HepG2 (cell line): Measurements from ENCODE around the gene AP1AR. TPM values are rescaled to one million over a fixed set of nuclear protein-coding genes. Genes with fewer than 3 reads are reported as not detected.

Experiments used
- ATRX ChIP-seq: sonication (generic); formaldehyde crosslinking; IDR thresholded peaks from 2 replicates; pipeline ENCODE4 v1.4.0; 2020; ENCODE audit warnings: missing genetic modification reagents, borderline replicate concordance
- DMAP1 ChIP-seq: IDR thresholded peaks from 2 replicates; pipeline ENCODE4 v1.6.1; 2016
- HNF1B ChIP-seq: sonication (generic); formaldehyde crosslinking; IDR thresholded peaks from 2 replicates; pipeline ENCODE4 v1.5.1; 2020; ENCODE audit warnings: mild to moderate bottlenecking, moderate library complexity, missing genetic modification reagents
- PRPF4 ChIP-seq: fragments of 200-400 bp; formaldehyde crosslinking; IDR thresholded peaks from 2 replicates; pipeline ENCODE4 v1.6.1; 2016; ENCODE audit warnings: low read length, low read depth; ENCODE audit not compliant: poor library complexity, severe bottlenecking
- ZNF337 ChIP-seq: sonication (generic); formaldehyde crosslinking; IDR thresholded peaks from 2 replicates; pipeline ENCODE4 v1.5.1; 2020; ENCODE audit warnings: missing genetic modification reagents, low read depth, mild to moderate bottlenecking, borderline replicate concordance
- ZNF468 ChIP-seq: sonication (generic); formaldehyde crosslinking; IDR thresholded peaks from 2 replicates; pipeline ENCODE4 v1.8.0; 2022; ENCODE audit warnings: mild to moderate bottlenecking, moderate library complexity, missing genetic modification reagents
- ZNF484 ChIP-seq: sonication (generic); formaldehyde crosslinking; IDR thresholded peaks from 2 replicates; pipeline ENCODE4 v1.5.1; 2020; ENCODE audit warnings: mild to moderate bottlenecking, low read depth, missing genetic modification reagents, borderline replicate concordance
- ZNF512B ChIP-seq: sonication (generic); formaldehyde crosslinking; IDR thresholded peaks from 2 replicates; pipeline ENCODE4 v1.5.1; 2020; ENCODE audit warnings: missing genetic modification reagents, mild to moderate bottlenecking, borderline replicate concordance
- ZNF761 ChIP-seq: sonication (generic); formaldehyde crosslinking; conservative IDR thresholded peaks from 2 replicates; pipeline ENCODE4 v1.4.0; 2020; ENCODE audit warnings: mild to moderate bottlenecking, missing genetic modification reagents
- ZNF780A ChIP-seq: sonication (generic); formaldehyde crosslinking; IDR thresholded peaks from 2 replicates; pipeline ENCODE4 v1.8.0; 2022; ENCODE audit warnings: mild to moderate bottlenecking, missing genetic modification reagents, moderate library complexity
- ZSCAN25 ChIP-seq: sonication (generic); formaldehyde crosslinking; IDR thresholded peaks from 2 replicates; pipeline ENCODE4 v1.8.0; 2022; ENCODE audit warnings: mild to moderate bottlenecking, missing genetic modification reagents
- polyA plus RNA-seq, 8 experiments: library from polyadenylated mRNA; depleted of rRNA in 3 of 8; stranded (reverse) in 7 of 8; unstranded in 1 of 8; fragments of >200 nt; fragmentation: Illumina TruSeq in 4 of 8; extraction: Trizol in 4 of 8; gene quantifications; 2 replicates each; pipeline versions ENCODE4 v1.2.1 to v1.2.3, GENCODE V29; 2011 to 2016; ENCODE audit warnings: low read depth in 4 of 8, missing spikeins in 1 of 8, mixed read lengths in 1 of 8; ENCODE audit not compliant: insufficient read depth in 1 of 8
- total RNA-seq, 5 experiments: library from RNA; depleted of rRNA; stranded (reverse); fragments of >200 nt; fragmentation: Illumina TruSeq; extraction: Trizol; gene quantifications; 2 replicates each; pipeline ENCODE4 v1.2.3, GENCODE V29; 2016; ENCODE audit warnings: low read depth in 1 of 5
- TF ChIP-seq, protein P1 (sequence below): sonication (generic); formaldehyde crosslinking; IDR thresholded peaks from 2 replicates; pipeline ENCODE4 v1.4.0; 2020; ENCODE audit warnings: low read depth, mild to moderate bottlenecking, missing genetic modification reagents
- TF ChIP-seq, protein P2 (sequence below): sonication (generic); formaldehyde crosslinking; IDR thresholded peaks from 2 replicates; pipeline ENCODE4 v1.8.0; 2022; ENCODE audit warnings: mild to moderate bottlenecking, missing genetic modification reagents
- TF ChIP-seq, protein P3 (sequence below): sonication (generic); formaldehyde crosslinking; IDR thresholded peaks from 2 replicates; pipeline ENCODE4 v1.5.0; 2020; ENCODE audit warnings: mild to moderate bottlenecking, missing genetic modification reagents, borderline replicate concordance

The AP1AR gene
- total and polyA plus RNA-seq, 2 of the 13 experiments (the other 11 are each of a cell fraction or from before 2014, with no cell fraction given): 24.9 to 39.9 TPM

DNA sequence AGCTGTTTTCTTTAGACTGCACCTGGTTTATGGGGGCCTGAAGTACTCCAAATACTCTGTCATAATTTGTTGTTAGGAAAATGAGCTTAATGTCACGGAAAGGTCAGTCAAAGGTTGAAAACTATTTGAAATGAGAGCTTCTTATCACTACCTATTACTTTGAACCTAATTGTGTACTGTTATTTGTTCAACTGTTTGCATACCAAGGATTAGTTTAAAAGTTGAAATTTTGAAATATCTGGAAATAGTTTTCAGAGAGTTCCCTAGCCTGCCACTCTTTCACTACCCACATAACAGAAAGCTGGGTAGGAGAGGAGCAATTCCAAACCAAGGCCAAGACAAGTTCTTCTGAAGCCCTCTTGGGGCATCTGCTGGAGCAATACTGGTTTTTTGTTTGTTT is 28.0 kb upstream of the AP1AR start (continued):
- TF ChIP-seq ZNF484 (CRISPR knock-in tag) (no peak), ZNF512B (CRISPR knock-in tag) (no peak), ATRX (CRISPR knock-in tag) (no peak), DMAP1 (CRISPR knock-in tag) (no peak), ZNF780A (CRISPR knock-in tag) (no peak), ZSCAN25 (CRISPR knock-in tag) (no peak), ZNF337 (CRISPR knock-in tag) (no peak), HNF1B (CRISPR knock-in tag) (no peak), PRPF4 (no peak), ZNF468 (CRISPR knock-in tag) (no peak), ZNF761 (CRISPR knock-in tag) (no peak)
- TF ChIP-seq, protein P1, sequence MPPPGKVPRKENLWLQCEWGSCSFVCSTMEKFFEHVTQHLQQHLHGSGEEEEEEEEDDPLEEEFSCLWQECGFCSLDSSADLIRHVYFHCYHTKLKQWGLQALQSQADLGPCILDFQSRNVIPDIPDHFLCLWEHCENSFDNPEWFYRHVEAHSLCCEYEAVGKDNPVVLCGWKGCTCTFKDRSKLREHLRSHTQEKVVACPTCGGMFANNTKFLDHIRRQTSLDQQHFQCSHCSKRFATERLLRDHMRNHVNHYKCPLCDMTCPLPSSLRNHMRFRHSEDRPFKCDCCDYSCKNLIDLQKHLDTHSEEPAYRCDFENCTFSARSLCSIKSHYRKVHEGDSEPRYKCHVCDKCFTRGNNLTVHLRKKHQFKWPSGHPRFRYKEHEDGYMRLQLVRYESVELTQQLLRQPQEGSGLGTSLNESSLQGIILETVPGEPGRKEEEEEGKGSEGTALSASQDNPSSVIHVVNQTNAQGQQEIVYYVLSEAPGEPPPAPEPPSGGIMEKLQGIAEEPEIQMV (CRISPR knock-in tag): no peak
- TF ChIP-seq, protein P2, sequence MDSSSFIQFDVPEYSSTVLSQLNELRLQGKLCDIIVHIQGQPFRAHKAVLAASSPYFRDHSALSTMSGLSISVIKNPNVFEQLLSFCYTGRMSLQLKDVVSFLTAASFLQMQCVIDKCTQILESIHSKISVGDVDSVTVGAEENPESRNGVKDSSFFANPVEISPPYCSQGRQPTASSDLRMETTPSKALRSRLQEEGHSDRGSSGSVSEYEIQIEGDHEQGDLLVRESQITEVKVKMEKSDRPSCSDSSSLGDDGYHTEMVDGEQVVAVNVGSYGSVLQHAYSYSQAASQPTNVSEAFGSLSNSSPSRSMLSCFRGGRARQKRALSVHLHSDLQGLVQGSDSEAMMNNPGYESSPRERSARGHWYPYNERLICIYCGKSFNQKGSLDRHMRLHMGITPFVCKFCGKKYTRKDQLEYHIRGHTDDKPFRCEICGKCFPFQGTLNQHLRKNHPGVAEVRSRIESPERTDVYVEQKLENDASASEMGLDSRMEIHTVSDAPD (CRISPR knock-in tag): no peak
- TF ChIP-seq, protein P3, sequence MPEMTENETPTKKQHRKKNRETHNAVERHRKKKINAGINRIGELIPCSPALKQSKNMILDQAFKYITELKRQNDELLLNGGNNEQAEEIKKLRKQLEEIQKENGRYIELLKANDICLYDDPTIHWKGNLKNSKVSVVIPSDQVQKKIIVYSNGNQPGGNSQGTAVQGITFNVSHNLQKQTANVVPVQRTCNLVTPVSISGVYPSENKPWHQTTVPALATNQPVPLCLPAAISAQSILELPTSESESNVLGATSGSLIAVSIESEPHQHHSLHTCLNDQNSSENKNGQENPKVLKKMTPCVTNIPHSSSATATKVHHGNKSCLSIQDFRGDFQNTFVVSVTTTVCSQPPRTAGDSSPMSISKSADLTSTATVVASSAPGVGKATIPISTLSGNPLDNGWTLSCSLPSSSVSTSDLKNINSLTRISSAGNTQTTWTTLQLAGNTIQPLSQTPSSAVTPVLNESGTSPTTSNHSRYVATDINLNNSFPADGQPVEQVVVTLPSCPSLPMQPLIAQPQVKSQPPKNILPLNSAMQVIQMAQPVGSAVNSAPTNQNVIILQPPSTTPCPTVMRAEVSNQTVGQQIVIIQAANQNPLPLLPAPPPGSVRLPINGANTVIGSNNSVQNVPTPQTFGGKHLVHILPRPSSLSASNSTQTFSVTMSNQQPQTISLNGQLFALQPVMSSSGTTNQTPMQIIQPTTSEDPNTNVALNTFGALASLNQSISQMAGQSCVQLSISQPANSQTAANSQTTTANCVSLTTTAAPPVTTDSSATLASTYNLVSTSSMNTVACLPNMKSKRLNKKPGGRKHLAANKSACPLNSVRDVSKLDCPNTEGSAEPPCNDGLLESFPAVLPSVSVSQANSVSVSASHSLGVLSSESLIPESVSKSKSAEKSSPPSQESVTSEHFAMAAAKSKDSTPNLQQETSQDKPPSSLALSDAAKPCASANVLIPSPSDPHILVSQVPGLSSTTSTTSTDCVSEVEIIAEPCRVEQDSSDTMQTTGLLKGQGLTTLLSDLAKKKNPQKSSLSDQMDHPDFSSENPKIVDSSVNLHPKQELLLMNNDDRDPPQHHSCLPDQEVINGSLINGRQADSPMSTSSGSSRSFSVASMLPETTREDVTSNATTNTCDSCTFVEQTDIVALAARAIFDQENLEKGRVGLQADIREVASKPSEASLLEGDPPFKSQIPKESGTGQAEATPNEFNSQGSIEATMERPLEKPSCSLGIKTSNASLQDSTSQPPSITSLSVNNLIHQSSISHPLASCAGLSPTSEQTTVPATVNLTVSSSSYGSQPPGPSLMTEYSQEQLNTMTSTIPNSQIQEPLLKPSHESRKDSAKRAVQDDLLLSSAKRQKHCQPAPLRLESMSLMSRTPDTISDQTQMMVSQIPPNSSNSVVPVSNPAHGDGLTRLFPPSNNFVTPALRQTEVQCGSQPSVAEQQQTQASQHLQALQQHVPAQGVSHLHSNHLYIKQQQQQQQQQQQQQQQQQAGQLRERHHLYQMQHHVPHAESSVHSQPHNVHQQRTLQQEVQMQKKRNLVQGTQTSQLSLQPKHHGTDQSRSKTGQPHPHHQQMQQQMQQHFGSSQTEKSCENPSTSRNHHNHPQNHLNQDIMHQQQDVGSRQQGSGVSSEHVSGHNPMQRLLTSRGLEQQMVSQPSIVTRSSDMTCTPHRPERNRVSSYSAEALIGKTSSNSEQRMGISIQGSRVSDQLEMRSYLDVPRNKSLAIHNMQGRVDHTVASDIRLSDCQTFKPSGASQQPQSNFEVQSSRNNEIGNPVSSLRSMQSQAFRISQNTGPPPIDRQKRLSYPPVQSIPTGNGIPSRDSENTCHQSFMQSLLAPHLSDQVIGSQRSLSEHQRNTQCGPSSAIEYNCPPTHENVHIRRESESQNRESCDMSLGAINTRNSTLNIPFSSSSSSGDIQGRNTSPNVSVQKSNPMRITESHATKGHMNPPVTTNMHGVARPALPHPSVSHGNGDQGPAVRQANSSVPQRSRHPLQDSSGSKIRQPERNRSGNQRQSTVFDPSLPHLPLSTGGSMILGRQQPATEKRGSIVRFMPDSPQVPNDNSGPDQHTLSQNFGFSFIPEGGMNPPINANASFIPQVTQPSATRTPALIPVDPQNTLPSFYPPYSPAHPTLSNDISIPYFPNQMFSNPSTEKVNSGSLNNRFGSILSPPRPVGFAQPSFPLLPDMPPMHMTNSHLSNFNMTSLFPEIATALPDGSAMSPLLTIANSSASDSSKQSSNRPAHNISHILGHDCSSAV (CRISPR knock-in tag): no peak
